Peyer's patch (tissue), 4 donors: ENCODE measurements around the gene NCR3LG1.

Experiments used
- POLR2A ChIP-seq, 2 donors: fragments of 450-650 bp; IDR thresholded peaks; one replicate each; pipeline ENCODE4 v1.5.1; 2017; ENCODE audit warnings: antibody characterized with exemption in 2 of 2, mild to moderate bottlenecking in 2 of 2, moderate library complexity in 2 of 2
- TF ChIP-seq, protein P1 (sequence below), 6 experiments: fragments of 450-650 bp in 4 of 6; fragments of 200-600 bp in 2 of 6; sonication (generic) in 1 of 6; IDR thresholded peaks; one replicate each; pipeline ENCODE4 v1.5.1; 2017 to 2019; ENCODE audit warnings: antibody characterized with exemption in 6 of 6, mild to moderate bottlenecking in 3 of 6, moderate library complexity in 1 of 6

DNA sequence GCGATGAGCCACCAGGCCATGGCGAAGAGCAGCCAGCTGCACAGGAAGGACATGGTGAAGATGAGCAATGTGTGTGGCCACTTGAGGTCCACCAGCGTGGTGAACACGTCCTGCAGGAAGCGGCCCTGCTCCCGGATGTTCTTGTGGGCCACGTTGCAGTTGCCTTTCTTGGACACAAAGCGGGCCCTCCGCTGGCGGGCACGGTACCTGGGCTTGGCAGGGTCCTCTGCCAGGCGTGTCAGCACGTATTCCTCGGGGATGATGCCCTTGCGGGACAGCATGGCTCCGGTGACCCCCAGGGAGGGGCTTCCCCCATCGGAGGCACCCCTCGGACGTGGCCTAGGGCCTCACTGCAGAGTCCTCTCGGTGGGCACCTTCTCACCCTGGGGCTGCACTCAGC, 36.2 kb downstream of the NCR3LG1 start:
- TF ChIP-seq, protein P1, sequence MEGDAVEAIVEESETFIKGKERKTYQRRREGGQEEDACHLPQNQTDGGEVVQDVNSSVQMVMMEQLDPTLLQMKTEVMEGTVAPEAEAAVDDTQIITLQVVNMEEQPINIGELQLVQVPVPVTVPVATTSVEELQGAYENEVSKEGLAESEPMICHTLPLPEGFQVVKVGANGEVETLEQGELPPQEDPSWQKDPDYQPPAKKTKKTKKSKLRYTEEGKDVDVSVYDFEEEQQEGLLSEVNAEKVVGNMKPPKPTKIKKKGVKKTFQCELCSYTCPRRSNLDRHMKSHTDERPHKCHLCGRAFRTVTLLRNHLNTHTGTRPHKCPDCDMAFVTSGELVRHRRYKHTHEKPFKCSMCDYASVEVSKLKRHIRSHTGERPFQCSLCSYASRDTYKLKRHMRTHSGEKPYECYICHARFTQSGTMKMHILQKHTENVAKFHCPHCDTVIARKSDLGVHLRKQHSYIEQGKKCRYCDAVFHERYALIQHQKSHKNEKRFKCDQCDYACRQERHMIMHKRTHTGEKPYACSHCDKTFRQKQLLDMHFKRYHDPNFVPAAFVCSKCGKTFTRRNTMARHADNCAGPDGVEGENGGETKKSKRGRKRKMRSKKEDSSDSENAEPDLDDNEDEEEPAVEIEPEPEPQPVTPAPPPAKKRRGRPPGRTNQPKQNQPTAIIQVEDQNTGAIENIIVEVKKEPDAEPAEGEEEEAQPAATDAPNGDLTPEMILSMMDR (IDR thresholded peaks at IDR 0.05), result no peak
- TF ChIP-seq POLR2A (IDR thresholded peaks at IDR 0.05), result no peak
